DND-41 (cell line): Measurements from ENCODE around the gene TOMM5.

Experiments used
- ATAC-seq: fragments of 200-7000 bp; cut with Tn5 transposase; 3 replicates; pipeline ENCODE4 v1.9.1; 2021; ENCODE audit warnings: low read depth; ENCODE audit not compliant: insufficient read depth
- DNase-seq: peaks from one replicate; pipeline ENCODE4 v3.0.0-alpha.2; 2020
- H2AFZ ChIP-seq: 2 replicates; pipeline ENCODE4 v1.6.0; 2012; ENCODE audit warnings: low read depth, low read length
- H3K27ac ChIP-seq: 2 replicates; pipeline ENCODE4 v1.5.1; 2012; ENCODE audit warnings: low read length, inconsistent platforms
- H3K27me3 ChIP-seq: fragments of 200-600 bp; sonication (generic); 2 replicates; pipeline ENCODE4 v1.6.0; 2012; ENCODE audit warnings: low read length, mild to moderate bottlenecking, inconsistent platforms; ENCODE audit not compliant: insufficient read depth, poor library complexity
- H3K36me3 ChIP-seq: 2 replicates; pipeline ENCODE4 v1.5.1; 2012; ENCODE audit warnings: low read length, inconsistent platforms; ENCODE audit not compliant: insufficient read depth
- H3K4me1 ChIP-seq: 2 replicates; pipeline ENCODE4 v1.5.1; 2012; ENCODE audit warnings: mild to moderate bottlenecking, low read length; ENCODE audit not compliant: insufficient read depth
- H3K4me2 ChIP-seq: 2 replicates; pipeline ENCODE4 v1.6.0; 2012; ENCODE audit warnings: mild to moderate bottlenecking, moderate library complexity, low read length, inconsistent platforms; ENCODE audit not compliant: insufficient read depth
- H3K4me3 ChIP-seq, 2 experiments: fragments of 200-600 bp in 1 of 2; shearing (Covaris generic) in 1 of 2; 2 replicates each; pipeline ENCODE4 v1.5.1; 2012 to 2016; ENCODE audit warnings: inconsistent platforms in 2 of 2, low read length in 2 of 2, mild to moderate bottlenecking in 2 of 2, low read depth in 1 of 2, moderate library complexity in 1 of 2
- H3K79me2 ChIP-seq: 2 replicates; pipeline ENCODE4 v1.6.0; 2012; ENCODE audit warnings: low read length, inconsistent platforms; ENCODE audit not compliant: insufficient read depth
- H3K9ac ChIP-seq: 2 replicates; pipeline ENCODE4 v1.6.0; 2012; ENCODE audit warnings: low read depth, mild to moderate bottlenecking, inconsistent platforms, low read length, moderate library complexity
- H3K9me3 ChIP-seq: 2 replicates; pipeline ENCODE4 v1.5.1; 2012; ENCODE audit warnings: low read length, moderate library complexity, mild to moderate bottlenecking, inconsistent platforms; ENCODE audit not compliant: insufficient read depth, severe bottlenecking
- H4K20me1 ChIP-seq: 2 replicates; pipeline ENCODE4 v1.6.0; 2012; ENCODE audit warnings: low read length; ENCODE audit not compliant: insufficient read depth
- EZH2 ChIP-seq: IDR thresholded peaks from 3 replicates; pipeline ENCODE4 v1.6.1; 2012; ENCODE audit warnings: borderline replicate concordance, low read depth, mild to moderate bottlenecking, moderate library complexity, low read length, inconsistent platforms; ENCODE audit not compliant: severe bottlenecking
- TF ChIP-seq, protein P1 (sequence below): IDR thresholded peaks from 2 replicates; pipeline ENCODE4 v1.5.1; 2012; ENCODE audit warnings: borderline replicate concordance, low read length, moderate library complexity, mild to moderate bottlenecking; ENCODE audit not compliant: poor library complexity, severe bottlenecking; ENCODE audit errors: extremely low read depth

The TOMM5 gene

DNA sequence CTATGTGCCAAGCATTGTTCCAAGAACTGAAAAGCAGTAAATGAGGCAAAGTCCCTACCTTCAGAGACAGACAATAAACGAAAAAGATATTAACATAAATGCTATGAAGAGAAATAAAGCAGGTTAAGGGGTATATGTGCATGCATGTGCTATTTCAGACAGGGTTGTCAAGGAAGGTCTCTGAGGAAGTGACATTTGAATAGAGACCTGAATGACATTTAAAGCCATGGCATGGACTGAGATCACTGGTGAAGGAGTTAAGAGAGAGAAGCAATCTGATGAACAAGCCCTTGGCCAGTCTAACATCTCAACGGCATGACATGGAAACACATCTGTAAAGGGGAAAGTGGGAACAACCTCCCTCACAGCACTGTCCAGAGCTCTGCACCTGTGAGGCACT is 30.7 kb downstream of the TOMM5 start:
- no peak for ATAC-seq
- Histone ChIP-seq H3K4me3 (no peak overlapping the region), H3K9ac (no peak overlapping the region), H3K27ac (no peak overlapping the region), H3K9me3 (peaks cover 12% of the 10 kb centered on the region), H3K4me1 (no peaks in the 10 kb centered on the region), H3K36me3 (peaks cover 11% of the 10 kb centered on the region), H4K20me1 (no peaks in the 10 kb centered on the region), H3K27me3 (no peaks in the 10 kb centered on the region), H3K4me2 (no peak overlapping the region), H3K79me2 (no peaks in the 10 kb centered on the region), H2AFZ (no peak overlapping the region)
- TF ChIP-seq, protein P1, sequence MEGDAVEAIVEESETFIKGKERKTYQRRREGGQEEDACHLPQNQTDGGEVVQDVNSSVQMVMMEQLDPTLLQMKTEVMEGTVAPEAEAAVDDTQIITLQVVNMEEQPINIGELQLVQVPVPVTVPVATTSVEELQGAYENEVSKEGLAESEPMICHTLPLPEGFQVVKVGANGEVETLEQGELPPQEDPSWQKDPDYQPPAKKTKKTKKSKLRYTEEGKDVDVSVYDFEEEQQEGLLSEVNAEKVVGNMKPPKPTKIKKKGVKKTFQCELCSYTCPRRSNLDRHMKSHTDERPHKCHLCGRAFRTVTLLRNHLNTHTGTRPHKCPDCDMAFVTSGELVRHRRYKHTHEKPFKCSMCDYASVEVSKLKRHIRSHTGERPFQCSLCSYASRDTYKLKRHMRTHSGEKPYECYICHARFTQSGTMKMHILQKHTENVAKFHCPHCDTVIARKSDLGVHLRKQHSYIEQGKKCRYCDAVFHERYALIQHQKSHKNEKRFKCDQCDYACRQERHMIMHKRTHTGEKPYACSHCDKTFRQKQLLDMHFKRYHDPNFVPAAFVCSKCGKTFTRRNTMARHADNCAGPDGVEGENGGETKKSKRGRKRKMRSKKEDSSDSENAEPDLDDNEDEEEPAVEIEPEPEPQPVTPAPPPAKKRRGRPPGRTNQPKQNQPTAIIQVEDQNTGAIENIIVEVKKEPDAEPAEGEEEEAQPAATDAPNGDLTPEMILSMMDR = no peak
- TF ChIP-seq EZH2 = no peak
- no peak for DNase-seq

DNA sequence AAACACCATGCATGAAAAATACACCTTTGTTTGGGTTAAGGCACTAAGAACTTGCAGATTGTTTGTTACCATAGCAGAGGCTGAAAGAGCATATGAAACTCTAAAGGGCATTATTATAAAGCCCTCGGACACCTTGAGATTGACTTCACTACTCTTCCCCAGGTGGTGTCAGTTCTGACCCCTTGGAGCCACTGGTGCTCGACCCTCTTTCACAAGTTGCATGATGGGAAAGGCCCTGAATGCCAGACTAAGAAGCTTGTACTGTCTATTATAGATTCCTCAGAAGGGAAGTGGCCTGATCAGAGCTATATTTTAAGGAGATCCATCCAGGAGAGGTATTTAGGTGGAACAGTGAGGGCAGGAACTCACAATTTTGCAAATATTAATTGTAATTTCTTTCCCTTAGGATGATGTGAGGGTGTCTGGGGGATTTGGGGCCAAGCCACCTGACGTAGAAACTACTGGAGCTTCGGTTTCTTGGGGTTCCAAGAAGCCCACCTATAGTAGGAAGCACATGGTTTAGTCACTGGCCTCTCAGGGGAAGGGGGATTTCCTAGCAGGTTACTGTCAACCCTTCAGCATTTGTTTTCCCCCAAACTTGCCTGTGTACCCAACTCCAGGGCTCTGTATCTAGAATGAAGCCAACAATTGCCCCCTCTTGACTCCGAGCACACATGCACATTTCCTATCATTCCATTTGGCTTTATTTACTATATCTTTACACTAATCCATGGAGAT is 32.4 kb downstream of the TOMM5 start:
- Histone ChIP-seq H3K27ac (no peak overlapping the region), H2AFZ (no peak overlapping the region), H3K9ac (no peak overlapping the region), H3K36me3 (peaks cover 7% of the 10 kb centered on the region), H4K20me1 (no peaks in the 10 kb centered on the region), H3K27me3 (no peaks in the 10 kb centered on the region), H3K4me1 (no peaks in the 10 kb centered on the region), H3K4me3 (no peak overlapping the region), H3K79me2 (no peaks in the 10 kb centered on the region), H3K9me3 (peaks cover 8% of the 10 kb centered on the region), H3K4me2 (no peak overlapping the region)
- no peak for ATAC-seq
- TF ChIP-seq, protein P1 = no peak
- TF ChIP-seq EZH2 = no peak
- no peak for DNase-seq

DNA sequence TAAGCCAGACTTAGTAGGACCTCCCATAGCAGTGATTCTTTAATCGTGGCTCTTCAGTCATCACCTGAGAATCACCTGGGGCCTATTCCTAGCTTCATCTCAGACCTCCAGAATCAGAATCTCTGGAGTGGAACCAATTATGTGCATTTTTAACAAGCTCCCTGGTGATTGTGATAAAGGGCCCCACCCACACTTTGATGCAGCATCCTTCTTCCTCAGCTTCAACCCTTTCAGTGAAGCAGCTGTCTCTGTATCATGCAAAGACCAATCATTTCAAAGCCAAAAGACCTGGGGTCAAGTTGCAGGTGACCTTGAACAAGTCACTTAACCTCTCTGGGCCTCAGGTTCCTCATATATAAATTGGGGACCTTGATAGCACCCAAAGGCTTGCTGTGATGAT is 33.3 kb downstream of the TOMM5 start:
- Histone ChIP-seq H4K20me1 (no peaks in the 10 kb centered on the region), H3K9me3 (peaks cover 5% of the 10 kb centered on the region), H2AFZ (no peak overlapping the region), H3K36me3 (peaks cover 3% of the 10 kb centered on the region; the same call in 1 of the 2 replicates), H3K27me3 (no peaks in the 10 kb centered on the region), H3K4me1 (no peaks in the 10 kb centered on the region), H3K79me2 (no peaks in the 10 kb centered on the region), H3K4me2 (no peak overlapping the region), H3K27ac (no peak overlapping the region), H3K9ac (no peak overlapping the region), H3K4me3 (no peak overlapping the region)
- TF ChIP-seq EZH2 = no peak
- TF ChIP-seq, protein P1 = no peak
- DNase-seq (no peak), ATAC-seq (no peak)
